Muscle of leg (tissue), 11 donors: ENCODE measurements around the gene PRDM16. TPM values are rescaled to one million over a fixed set of nuclear protein-coding genes. Genes with fewer than 3 reads are reported as not detected.

Experiments used
- DNase-seq: peaks from one replicate; pipeline ENCODE4 v3.0.0; 2013
- H3K27ac ChIP-seq: one replicate; pipeline ENCODE4 v1.5.1; 2013; ENCODE audit warnings: mild to moderate bottlenecking, low read length, control low read depth
- H3K27me3 ChIP-seq: one replicate; pipeline ENCODE4 v1.6.1; 2013; ENCODE audit warnings: low read length; ENCODE audit not compliant: control insufficient read depth, insufficient read depth
- H3K36me3 ChIP-seq: one replicate; pipeline ENCODE4 v1.6.1; 2013; ENCODE audit warnings: low read length; ENCODE audit not compliant: control insufficient read depth, insufficient read depth
- H3K4me1 ChIP-seq: one replicate; pipeline ENCODE4 v1.6.1; 2013; ENCODE audit warnings: low read length; ENCODE audit not compliant: control insufficient read depth, insufficient read depth
- H3K4me3 ChIP-seq: one replicate; pipeline ENCODE4 v1.5.1; 2013; ENCODE audit warnings: low read length, control low read depth
- H3K9me3 ChIP-seq: replicated peaks from 2 replicates; pipeline ENCODE4 v1.6.1; 2013; ENCODE audit warnings: low read depth, low read length; ENCODE audit not compliant: control insufficient read depth
- WGBS: methylation state at CpG from one replicate; pipeline ENCODE4 v1.1.5; 2013; ENCODE audit warnings: missing lambda C conversion rate; ENCODE audit not compliant: insufficient coverage; 5-methylcytosine and 5-hydroxymethylcytosine counted together
- polyA plus RNA-seq, 8 donors: library from polyadenylated mRNA; unstranded; fragments of 120-200 nt; gene quantifications; one replicate each; pipeline versions ENCODE4 v1.2.1 to v1.2.3, GENCODE V29; 2013; ENCODE audit warnings: inconsistent platforms in 1 of 8, low replicate concordance in 1 of 8; ENCODE audit not compliant: insufficient read length in 8 of 8, insufficient read depth in 1 of 8
- total RNA-seq: library from RNA; stranded (reverse); fragments of 120-200 nt; gene quantifications from one replicate; pipeline ENCODE4 v1.2.4, GENCODE V29; 2013

PRDM16 gene
- total and polyA plus RNA-seq, 9 donors = 0.43 to 1.9 (median 0.95) TPM

DNA sequence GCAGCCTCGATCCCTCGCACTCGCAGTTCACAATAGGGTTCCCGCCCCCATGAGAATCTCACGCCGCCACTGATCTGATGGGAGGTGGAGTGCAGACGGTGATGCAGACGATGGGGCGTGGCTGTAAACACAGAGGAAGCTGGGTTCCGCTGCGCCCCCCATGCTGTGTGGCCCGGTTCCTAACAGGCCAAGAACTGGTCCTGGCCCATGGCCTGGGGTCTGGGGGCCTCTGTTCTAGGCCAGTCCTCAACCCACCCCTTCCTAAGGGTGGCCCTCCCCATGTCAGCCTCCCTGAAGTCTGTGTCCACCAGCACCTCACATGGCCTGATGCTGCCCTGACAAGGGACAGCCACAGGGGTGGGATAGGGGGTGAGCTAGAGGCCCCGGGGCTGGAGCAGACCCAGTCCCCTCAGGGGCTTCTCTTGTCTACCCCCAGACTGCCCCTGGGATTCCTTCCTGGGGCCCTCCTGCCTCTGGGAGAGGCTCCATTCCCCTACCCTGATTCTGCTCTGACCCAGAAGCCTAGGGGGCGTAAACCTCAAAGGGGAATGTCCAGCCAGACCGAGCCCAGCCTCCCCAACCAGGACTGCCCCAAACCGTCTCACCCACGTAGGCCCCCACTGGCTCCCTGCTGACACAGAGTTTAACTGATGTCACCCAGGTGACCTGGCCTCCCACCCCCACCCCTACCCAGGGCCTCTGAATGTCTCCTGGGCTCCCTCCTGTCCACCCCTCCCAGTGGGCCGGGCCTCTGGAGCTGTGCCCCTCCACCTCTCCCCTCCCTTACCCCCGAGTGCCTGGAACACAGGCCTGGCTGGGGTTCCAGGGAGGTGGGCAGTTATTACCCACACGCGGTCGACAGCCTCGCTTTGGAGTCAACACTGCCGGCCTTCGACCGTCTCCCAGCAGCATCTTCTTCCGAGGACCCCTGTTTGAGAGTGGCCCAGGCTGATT lies 370.6 kb downstream of the PRDM16 start:
- Histone ChIP-seq H3K9me3 (no peaks in the 10 kb centered on the region), H3K27me3 (peaks cover 32% of the 10 kb centered on the region), H3K4me3 (no peak overlapping the region), H3K36me3 (no peaks in the 10 kb centered on the region), H3K4me1 (no peaks in the 10 kb centered on the region), H3K27ac (no peak overlapping the region)
- 61% methylated on average over 24 of the region's 27 CpGs for WGBS
- DNase-seq = no peak

DNA sequence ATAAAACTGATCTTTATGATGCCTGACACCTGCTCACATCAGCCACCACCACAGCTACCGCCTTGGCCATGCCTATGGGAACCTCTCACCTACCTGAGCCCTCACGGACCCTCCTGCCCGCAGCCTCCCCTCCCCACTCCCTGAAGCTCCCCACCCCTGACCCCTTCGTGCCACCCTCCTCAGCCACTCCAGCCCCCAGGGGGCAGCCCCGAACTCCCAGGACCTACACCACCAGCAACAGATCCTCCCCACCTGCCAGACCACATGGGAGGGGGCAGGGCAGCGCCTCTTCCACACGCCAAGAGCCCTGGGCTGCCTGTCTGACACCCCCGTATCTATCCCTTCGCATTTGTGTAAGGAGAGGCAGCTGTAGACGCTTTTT lies 371.3 kb downstream of the PRDM16 start:
- Histone ChIP-seq H3K4me3 (no peak overlapping the region), H3K36me3 (no peaks in the 10 kb centered on the region), H3K27me3 (peaks cover 32% of the 10 kb centered on the region), H3K4me1 (no peaks in the 10 kb centered on the region), H3K9me3 (no peaks in the 10 kb centered on the region), H3K27ac (no peak overlapping the region)
- WGBS = 35% methylated on average over 6 of the region's 10 CpGs
- DNase-seq = no peak

DNA sequence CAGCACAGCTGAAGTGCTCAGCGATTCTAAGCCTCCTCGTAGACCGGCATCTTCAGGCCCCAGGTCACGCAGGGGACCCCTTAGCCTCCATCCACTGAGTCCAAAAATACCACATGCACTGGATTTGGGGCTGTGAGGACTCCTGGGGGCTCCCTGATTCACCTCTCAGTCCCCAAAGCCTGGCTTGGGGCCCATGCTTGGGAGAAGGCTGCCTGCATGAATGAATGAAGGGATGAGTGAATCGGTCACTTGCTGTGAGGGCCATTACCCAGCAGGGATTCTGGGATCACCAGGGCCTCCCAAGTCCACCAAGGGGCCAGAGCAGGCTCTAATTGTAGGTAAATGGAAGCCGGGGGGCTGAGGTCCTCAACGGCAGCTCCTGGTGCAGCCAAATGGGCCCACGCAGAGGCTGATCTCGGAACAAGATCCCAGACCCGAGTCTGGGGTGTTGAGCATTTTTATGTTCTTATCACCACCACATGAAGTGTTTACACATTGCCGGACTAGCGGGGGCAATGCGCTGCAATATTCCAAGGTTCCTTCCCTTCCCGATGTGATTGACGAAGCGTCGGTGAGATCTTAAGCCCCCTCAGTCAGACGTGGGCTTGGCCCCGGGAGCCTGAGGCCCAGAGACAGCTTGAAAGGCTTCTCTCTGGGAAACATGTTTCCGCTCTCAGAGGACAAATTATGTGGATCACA lies 371.9 kb downstream of the PRDM16 start:
- WGBS = 31% methylated on average over 13 of the region's 20 CpGs
- Histone ChIP-seq H3K27me3 (peaks cover 29% of the 10 kb centered on the region), H3K36me3 (no peaks in the 10 kb centered on the region), H3K4me1 (no peaks in the 10 kb centered on the region), H3K27ac (no peak overlapping the region), H3K4me3 (no peak overlapping the region), H3K9me3 (no peaks in the 10 kb centered on the region)
- DNase-seq = no peak

- no peak overlapping the region for H3K4me3 ChIP-seq
- H3K9me3 ChIP-seq = no peaks in the 10 kb centered on the region
- H3K36me3 ChIP-seq = no peaks in the 10 kb centered on the region
- WGBS = 53% methylated on average over 5 of the region's 8 CpGs
- no peak for DNase-seq
- H3K27ac ChIP-seq = no peak overlapping the region
- H3K4me1 ChIP-seq = no peaks in the 10 kb centered on the region
- peaks cover 29% of the 10 kb centered on the region for H3K27me3 ChIP-seq
Measured at GRCh38 chr1:3441410-3441847, 372.4 kb downstream of the PRDM16 start.

- peaks cover 29% of the 10 kb centered on the region for H3K27me3 ChIP-seq
- H3K36me3 ChIP-seq = no peaks in the 10 kb centered on the region
- no peaks in the 10 kb centered on the region for H3K9me3 ChIP-seq
- H3K4me3 ChIP-seq = no peak overlapping the region
- H3K27ac ChIP-seq = no peak overlapping the region
- 88% methylated on average over 4 of the region's 8 CpGs for WGBS
- no peak for DNase-seq
- no peaks in the 10 kb centered on the region for H3K4me1 ChIP-seq
Measured at GRCh38 chr1:3441880-3442279, 372.9 kb downstream of the PRDM16 start.

DNA sequence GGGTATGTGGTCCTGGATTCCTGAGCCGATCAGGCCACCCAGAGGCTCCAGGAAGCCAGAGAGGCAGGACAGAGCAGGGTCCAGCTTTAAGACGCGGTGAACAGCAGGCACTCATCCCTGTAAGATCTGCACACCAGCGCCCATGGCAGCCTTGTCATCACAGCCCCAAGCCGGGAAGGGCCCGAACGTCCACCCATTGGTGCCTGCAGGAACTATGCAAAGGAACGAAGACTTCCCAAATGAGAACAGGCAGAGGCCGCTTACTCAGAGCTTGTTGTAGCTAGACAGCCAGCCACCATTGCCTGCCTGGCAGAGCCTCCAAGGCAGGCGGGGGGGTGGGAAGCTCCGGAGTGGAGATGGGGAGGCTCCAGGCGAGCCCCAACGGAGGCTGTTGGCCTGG lies 373.3 kb downstream of the PRDM16 start:
- DNase-seq = no peak
- Histone ChIP-seq H3K9me3 (no peaks in the 10 kb centered on the region), H3K4me1 (no peaks in the 10 kb centered on the region), H3K4me3 (no peak overlapping the region), H3K27ac (no peak overlapping the region), H3K36me3 (no peaks in the 10 kb centered on the region), H3K27me3 (peaks cover 29% of the 10 kb centered on the region)
- whole genome bisulfite sequencing = 76% methylated on average over 13 of the region's 13 CpGs

DNA sequence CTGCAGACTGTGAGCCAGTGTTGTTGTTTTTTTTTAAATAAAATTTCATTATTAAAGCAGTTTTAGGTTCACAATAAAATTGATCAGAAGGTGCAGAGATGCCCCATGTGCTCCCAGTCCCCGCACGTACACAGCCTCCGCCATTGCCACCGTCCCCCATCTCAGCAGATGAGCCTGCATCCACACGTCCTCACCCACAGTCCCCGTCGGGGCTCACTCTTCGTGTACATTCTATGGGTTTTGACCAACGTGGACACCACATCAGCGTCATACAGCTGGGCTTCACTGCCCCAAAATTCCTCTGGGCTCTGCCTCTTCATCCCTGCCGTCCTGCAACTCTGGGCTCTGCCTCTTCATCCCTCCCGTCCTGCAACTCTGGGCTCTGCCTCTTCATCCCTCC lies 373.9 kb downstream of the PRDM16 start:
- no peaks in the 10 kb centered on the region for H3K36me3 ChIP-seq
- no peak overlapping the region for H3K27ac ChIP-seq
- H3K4me3 ChIP-seq = no peak overlapping the region
- 76% methylated on average over 12 of the region's 12 CpGs for WGBS
- H3K9me3 ChIP-seq = no peaks in the 10 kb centered on the region
- H3K27me3 ChIP-seq = peaks cover 26% of the 10 kb centered on the region
- no peak for DNase-seq
- H3K4me1 ChIP-seq = no peaks in the 10 kb centered on the region

DNA sequence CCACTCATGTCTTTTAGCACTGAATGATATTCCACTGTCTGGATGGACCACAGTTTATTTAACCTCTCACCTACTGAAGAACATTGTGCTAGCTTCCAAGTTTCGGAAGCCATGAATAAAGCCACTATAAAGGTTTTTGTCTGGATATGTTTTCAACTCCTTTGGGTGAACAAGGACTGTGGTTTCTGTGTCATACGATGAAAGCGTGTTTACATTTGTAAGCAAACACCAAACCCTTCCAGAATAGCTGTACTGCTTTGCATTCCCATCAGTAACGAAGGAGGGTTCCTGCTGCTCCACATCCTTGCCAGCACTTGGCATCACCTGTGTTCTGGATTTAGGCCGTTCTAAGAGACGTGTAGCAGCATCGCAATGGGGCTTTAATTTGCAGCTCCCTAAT lies 374.8 kb downstream of the PRDM16 start:
- WGBS = 78% methylated on average over 3 of the region's 7 CpGs
- no peak overlapping the region for H3K27ac ChIP-seq
- no peaks in the 10 kb centered on the region for H3K36me3 ChIP-seq
- peaks cover 26% of the 10 kb centered on the region for H3K27me3 ChIP-seq
- no peak for DNase-seq
- no peak overlapping the region for H3K4me3 ChIP-seq
- no peaks in the 10 kb centered on the region for H3K4me1 ChIP-seq
- no peaks in the 10 kb centered on the region for H3K9me3 ChIP-seq

GRCh38 chr1:3444298-3444697 lies 375.3 kb downstream of the PRDM16 start:
- H3K9me3 ChIP-seq = no peaks in the 10 kb centered on the region
- H3K4me1 ChIP-seq = no peaks in the 10 kb centered on the region
- H3K36me3 ChIP-seq = no peaks in the 10 kb centered on the region
- H3K27ac ChIP-seq = no peak overlapping the region
- DNase-seq = no peak
- H3K4me3 ChIP-seq = no peak overlapping the region
- H3K27me3 ChIP-seq = peaks cover 23% of the 10 kb centered on the region
- 76% methylated on average over 6 of the region's 18 CpGs for WGBS

- DNase-seq = no peak
- H3K36me3 ChIP-seq = no peaks in the 10 kb centered on the region
- H3K27me3 ChIP-seq = peaks cover 22% of the 10 kb centered on the region
- no CpG with 5 or more reads among the region's 10 CpGs for WGBS
- H3K4me3 ChIP-seq = no peak overlapping the region
- H3K27ac ChIP-seq = no peak overlapping the region
- no peaks in the 10 kb centered on the region for H3K9me3 ChIP-seq
- no peaks in the 10 kb centered on the region for H3K4me1 ChIP-seq
Measured at GRCh38 chr1:3444736-3445135, 375.7 kb downstream of the PRDM16 start.
